Omental fat pad (tissue), 4 donors: ENCODE results near the gene SEC16B. TPM values are rescaled to one million over a fixed set of nuclear protein-coding genes. Genes with fewer than 3 reads are reported as not detected.

Experiments used
- ATAC-seq: fragments of 150-250 bp; one replicate; pipeline ENCODE4 v1.9.1; 2016; ENCODE audit warnings: mild to moderate bottlenecking, moderate library complexity; ENCODE audit not compliant: low FRiP score
- DNase-seq: peaks from one replicate; pipeline ENCODE4 v3.0.0-alpha.2; 2019; ENCODE audit warnings: low spot score
- CTCF ChIP-seq, 3 donors: fragments of 450-650 bp; IDR thresholded peaks; one replicate each; pipeline ENCODE4 v1.5.1; 2016 to 2017; ENCODE audit warnings: antibody characterized with exemption in 3 of 3, mild to moderate bottlenecking in 3 of 3, moderate library complexity in 2 of 3
- total RNA-seq, 4 donors: library from RNA; depleted of rRNA; stranded (reverse); fragments of >200 nt; gene quantifications; one replicate each; pipeline ENCODE4 v1.1.0, GENCODE V29; 2016

The SEC16B gene
- total RNA-seq, 4 donors from 2014 or later = 0.56 to 7.7 (median 1.6) TPM

GRCh38 chr1:177926201-177926600 lies 43.7 kb downstream of the SEC16B start:
- no peak for TF ChIP-seq CTCF (IDR thresholded peaks at IDR 0.05)
- no peak for ATAC-seq

GRCh38 chr1:177925006-177925405 lies 44.9 kb downstream of the SEC16B start:
- DNase-seq = no peak
- ATAC-seq = no peak
- no peak for TF ChIP-seq CTCF (IDR thresholded peaks at IDR 0.05)

More at GRCh38 chr1:177926201-177926600, 43.7 kb downstream of the SEC16B start:
- no peak for DNase-seq

- no peak for TF ChIP-seq CTCF (IDR thresholded peaks at IDR 0.05)
- ATAC-seq = no peak
Measured at GRCh38 chr1:177923441-177923840, 46.4 kb downstream of the SEC16B start.

GRCh38 chr1:177922209-177922608 lies 47.6 kb downstream of the SEC16B start:
- DNase-seq (no peak), ATAC-seq (no peak)
- no peak for TF ChIP-seq CTCF (IDR thresholded peaks at IDR 0.05)

More at GRCh38 chr1:177923441-177923840, 46.4 kb downstream of the SEC16B start:
- no peak for DNase-seq

- no peak for DNase-seq
- no peak for ATAC-seq
- TF ChIP-seq CTCF (IDR thresholded peaks at IDR 0.05) = no peak
Measured at GRCh38 chr1:177921590-177921989, 48.3 kb downstream of the SEC16B start.

- no peak for TF ChIP-seq CTCF (IDR thresholded peaks at IDR 0.05)
- no peak for ATAC-seq
- DNase-seq = no peak
Measured at GRCh38 chr1:177920091-177920490, 49.8 kb downstream of the SEC16B start.

- no peak for TF ChIP-seq CTCF (IDR thresholded peaks at IDR 0.05)
- ATAC-seq (no peak), DNase-seq (no peak)
Measured at GRCh38 chr1:177915641-177916040, 54.2 kb downstream of the SEC16B start.
